VCaP (cell line): ENCODE results near the gene KCTD21.
"Not testable (repeated sequence)": the region's sequence is repeated elsewhere in the genome, so short reads cannot be mapped to it uniquely, and the experiment has no call there.

Source experiments
- H3K27ac ChIP-seq: fragments of 450-650 bp; 2 replicates; pipeline ENCODE4 v1.5.1; 2017
- TF ChIP-seq, protein P1 (sequence below): fragments of 450-650 bp; conservative IDR thresholded peaks from 2 replicates; pipeline ENCODE4 v1.5.1; 2017; ENCODE audit warnings: mild to moderate bottlenecking, moderate library complexity

The KCTD21 gene, protein sequence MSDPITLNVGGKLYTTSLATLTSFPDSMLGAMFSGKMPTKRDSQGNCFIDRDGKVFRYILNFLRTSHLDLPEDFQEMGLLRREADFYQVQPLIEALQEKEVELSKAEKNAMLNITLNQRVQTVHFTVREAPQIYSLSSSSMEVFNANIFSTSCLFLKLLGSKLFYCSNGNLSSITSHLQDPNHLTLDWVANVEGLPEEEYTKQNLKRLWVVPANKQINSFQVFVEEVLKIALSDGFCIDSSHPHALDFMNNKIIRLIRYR

DNA sequence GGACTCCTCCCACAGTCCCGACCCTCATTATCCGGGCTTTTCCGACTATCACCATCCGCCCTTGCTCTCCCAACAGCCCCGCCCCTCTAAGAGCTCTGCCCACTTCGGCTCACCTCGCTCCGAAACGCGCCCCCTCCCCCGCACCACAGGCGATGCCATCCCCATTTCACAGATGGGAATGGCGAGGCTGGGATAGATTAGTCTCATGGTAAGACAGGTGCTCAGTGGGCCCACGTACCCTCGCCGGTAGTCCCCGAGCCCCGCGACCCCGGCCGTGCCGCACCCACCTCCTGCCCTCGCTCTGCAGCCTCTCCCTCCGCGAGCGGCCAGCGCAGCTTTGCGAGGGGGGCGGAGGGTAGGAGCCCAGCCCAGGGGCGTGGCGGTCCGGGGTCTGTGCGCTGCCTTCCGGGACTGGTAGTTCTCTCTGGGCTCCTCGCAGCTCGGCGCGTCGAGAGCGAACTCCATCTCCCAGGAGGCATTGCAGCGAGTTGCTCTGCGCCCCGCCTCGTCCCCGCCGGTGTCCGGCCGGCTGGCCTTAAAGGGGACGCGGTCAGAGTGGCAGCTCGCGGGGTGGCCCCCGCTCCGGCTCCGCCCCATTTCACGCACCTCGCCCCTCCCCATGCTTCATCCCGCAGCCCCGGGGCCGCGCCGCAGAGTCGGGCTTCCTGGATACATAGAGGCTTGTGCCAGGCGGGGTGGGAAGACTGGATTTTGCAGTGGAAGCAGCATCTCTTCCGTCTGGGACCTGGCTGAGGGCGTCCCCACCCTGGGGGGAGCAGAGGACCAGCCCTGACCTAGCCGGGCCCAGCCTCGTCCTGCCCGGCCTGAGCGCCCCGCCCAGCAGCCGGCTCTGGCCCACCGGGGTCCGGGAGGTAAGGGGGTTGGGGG lies at the start of gene KCTD21, which contains the start of gene USP35:
Gene KCTD21 (minus strand): TSS at position 341 of the 888 bp plus-strand sequence. CDS start 14,072 bp downstream, outside the sequence.
Gene USP35 (plus strand): TSS at position 634 of the 888 bp plus-strand sequence. CDS start 7,327 bp downstream, outside the sequence.
- TF ChIP-seq, protein P1, sequence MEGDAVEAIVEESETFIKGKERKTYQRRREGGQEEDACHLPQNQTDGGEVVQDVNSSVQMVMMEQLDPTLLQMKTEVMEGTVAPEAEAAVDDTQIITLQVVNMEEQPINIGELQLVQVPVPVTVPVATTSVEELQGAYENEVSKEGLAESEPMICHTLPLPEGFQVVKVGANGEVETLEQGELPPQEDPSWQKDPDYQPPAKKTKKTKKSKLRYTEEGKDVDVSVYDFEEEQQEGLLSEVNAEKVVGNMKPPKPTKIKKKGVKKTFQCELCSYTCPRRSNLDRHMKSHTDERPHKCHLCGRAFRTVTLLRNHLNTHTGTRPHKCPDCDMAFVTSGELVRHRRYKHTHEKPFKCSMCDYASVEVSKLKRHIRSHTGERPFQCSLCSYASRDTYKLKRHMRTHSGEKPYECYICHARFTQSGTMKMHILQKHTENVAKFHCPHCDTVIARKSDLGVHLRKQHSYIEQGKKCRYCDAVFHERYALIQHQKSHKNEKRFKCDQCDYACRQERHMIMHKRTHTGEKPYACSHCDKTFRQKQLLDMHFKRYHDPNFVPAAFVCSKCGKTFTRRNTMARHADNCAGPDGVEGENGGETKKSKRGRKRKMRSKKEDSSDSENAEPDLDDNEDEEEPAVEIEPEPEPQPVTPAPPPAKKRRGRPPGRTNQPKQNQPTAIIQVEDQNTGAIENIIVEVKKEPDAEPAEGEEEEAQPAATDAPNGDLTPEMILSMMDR, result no peak
- peak within 1 kb of the TSS; percentile 76 for H3K27ac ChIP-seq

DNA sequence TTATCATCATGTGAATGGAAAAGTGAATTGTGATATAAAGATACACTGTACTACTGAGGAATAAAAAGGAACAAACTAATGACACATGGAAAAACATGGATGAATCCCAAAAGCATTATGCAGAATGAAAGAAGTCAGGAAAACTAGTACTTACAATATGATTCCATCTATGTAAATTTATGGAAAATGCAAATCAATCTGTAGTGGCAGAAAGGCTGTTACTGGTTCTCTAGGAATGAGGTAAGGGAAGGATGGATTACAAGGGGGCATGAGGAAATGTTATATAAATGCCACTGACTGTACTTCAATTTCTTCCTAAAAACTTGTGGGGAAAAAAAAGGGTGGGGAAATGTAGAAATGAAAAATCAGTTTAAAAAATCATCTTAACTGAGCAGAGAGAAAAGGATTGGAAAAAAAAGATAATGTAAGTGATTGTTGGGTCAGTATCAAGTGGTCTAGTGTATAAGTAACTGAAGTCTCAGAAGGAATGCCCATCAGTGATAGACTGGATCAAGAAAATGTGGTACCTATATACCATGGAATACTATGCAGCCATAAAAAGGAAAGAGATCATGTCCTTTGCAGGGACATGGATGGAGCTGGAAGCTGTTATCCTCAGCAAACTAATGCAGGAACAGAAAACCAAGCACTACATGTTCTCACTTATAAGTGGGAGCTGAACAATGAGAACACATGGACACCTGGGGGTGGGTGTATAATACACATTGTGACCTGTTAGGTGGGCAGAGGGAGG lies 49.0 kb upstream of the KCTD21 start:
- H3K27ac ChIP-seq, result no peak overlapping the region
- TF ChIP-seq, protein P1, result no peak

DNA sequence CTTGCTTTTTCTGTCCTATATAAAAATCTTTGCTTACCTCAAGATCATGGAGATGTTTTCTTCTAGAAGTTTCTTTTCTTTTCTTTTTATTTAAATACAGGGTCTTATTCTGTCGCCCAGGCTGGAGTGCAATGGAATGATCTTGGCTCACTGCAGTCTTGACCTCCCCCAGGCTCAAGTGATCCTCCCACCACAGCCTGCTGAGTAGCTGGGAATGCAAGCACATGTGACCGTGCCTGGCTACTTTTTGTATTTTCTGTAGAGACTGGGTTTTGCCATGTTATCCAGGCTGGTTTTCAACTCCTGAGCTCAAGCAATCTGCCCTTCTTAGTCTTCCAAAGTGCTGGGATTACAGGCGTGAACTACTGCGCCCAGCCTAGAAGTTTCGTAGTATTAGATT lies 45.6 kb upstream of the KCTD21 start:
- no peak overlapping the region for H3K27ac ChIP-seq
- TF ChIP-seq, protein P1, result no peak

DNA sequence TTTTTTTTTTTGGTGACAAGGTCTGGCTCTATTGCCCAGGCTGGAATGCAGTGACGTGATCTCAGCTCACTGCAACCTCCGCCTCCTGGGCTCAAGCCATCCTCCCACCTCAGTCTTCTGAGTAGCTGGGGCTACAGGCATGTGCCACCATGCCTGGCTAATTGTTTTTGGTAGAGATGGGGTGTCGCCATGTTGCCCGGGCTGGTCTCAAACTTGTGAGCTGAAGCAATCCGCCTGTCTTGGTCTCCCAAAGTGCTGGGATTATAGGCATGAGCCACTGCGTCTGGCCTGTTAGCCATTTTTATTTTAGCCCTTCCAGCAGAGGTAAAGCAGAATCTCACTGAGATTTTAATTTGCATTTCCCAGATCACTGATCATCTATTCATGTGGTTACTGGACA lies 44.6 kb upstream of the KCTD21 start:
- not testable (repeated sequence) for H3K27ac ChIP-seq

DNA sequence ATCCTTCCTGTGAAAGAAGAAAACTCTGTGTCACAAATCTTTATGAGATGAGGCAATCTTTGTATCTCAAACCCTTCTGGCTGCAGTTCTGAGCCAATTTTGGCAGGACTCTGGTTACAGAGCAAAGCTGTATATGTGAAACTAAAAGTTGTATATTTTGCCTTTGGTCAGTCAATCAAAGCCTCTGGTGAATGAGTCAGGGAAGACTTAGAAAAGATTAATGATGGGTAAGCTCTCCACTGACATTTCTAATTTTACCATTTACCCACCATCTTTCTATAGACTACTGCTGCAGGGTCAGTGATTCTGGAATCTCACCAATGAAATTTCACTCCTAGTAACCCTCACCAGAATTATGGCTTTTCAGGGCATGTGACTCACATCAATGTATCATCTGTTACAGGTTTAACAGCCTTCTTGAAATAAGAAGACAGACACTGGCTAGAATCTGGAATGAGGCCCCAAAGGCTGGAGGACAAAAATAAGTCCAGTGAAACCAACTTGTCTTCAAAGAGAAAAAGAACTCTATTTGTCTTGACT lies 43.6 kb upstream of the KCTD21 start:
- TF ChIP-seq, protein P1, result no peak
- no peak overlapping the region for H3K27ac ChIP-seq

DNA sequence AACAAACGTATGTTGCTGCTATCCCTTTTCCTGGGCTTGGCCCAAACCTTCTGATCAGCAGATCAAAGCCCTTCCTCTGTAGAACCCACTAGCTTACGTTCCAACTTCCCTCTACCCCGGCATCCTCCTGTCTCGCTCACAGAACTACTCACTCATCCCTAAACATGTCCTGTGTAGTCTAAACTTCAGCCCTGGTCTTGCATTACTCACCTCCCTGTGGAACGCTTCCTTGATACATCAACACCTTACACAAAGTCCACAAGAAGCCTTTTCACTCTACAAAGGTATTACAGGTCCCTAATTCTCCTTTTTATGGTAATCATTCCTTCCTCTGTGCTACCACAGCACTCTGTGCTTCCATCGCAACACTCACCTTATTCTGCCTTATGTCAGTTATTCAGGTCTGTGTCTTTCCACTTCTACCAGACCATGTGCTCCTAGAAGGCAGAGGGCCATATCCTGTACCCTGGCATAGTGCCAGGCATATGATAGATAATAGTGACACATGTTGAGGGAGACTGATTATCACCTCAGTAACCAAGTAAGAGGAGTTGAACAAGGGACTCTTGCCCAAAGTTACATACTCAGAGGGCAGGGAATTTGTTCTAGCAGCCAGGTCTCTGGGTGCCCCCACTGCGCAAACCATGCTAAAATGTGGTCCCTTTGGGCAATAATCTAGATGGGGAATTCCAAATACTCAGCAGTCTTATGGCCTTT lies 41.9 kb upstream of the KCTD21 start:
- TF ChIP-seq, protein P1, result no peak
- no peak overlapping the region for H3K27ac ChIP-seq

DNA sequence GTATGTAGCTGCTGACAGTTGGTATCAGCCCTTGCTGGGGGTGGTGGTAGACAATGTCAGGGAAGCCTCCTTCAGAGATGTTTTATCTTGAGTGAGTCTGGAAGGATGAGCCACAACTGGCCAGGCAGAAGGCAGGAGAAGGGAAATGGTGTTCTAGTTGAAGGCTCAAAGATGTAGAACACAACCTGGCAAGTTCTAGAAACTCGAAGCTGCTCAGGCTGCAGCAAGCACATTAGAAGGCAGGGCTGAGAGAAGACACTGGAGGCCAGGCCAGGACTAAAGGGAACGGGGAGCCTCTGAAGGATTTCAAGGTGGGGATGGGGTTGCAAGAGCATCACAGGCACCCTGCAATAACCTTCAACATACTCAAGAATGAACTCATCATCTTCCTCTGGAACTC lies 40.7 kb upstream of the KCTD21 start:
- no peak overlapping the region for H3K27ac ChIP-seq
- TF ChIP-seq, protein P1, result no peak
